Measurements from ENCODE around the gene ACTL6B.
A peak's percentile ranks its signal among the peaks of the same experiment; 100 is the strongest.

Gene ACTL6B

GRCh38 chr7:100626530-100627237 is 29.6 kb downstream of the ACTL6B start:
- DNase-seq = no peak

DNA sequence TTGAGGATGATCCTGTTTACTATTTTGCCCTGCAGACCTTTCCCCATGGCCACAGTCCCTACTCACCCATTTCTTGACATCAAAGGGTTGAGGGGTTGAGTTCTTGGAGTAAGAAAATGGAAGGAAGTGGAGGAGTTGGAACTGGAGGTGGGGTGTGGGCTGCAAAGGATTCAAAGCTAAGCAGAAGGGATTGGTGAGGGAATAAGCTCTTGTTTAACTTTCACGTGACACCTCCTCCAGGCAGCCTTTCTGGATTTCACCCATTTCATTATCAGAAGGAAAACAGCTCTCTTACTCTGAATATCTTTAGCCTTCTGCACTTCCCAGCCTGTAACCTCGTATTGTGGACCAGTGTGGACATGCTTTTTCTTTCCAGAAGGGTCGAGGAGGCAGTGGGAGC is 30.2 kb downstream of the ACTL6B start:
- no peak for DNase-seq

DNA sequence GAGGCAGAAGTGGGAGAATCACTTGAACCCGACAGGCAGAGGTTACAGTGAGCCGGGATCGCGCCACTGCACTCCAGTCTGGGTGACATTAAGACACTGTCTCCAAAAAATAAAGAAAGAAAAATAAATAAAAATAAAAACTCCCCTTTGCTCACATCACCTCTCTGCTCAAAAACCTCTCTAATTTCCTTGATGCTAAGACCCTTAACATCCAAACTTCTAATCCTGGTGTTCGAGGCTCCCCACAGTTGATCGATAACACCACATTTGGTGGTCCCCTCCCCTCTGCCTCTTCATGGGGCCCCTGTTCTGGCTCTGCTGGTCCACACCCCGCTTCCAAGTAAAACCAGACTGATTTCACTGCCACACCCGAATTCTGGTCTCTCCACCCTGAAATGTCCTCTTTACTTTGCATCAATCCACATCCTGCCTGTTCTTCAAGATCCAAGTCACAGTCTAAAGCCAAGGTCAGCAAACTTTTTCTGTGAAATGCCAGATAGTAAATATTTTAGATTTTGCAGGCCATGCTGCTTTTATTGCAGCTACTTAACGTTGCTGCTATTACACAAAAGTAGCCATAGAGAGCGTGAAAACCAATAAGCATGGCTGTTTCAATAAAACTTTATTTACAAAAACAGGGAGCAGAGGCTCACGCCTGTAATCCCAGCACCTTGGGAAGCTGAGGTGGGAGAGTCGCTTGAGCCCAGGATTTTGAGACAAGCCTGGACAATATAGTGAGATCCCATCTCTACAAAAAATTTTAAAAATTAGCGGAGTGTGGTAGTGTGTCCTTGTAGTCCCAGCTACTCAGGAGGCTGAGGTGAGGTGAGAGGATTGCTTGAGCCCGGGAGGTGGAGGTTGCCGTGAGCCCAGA is 32.1 kb downstream of the ACTL6B start:
- DNase-seq = no peak

DNA sequence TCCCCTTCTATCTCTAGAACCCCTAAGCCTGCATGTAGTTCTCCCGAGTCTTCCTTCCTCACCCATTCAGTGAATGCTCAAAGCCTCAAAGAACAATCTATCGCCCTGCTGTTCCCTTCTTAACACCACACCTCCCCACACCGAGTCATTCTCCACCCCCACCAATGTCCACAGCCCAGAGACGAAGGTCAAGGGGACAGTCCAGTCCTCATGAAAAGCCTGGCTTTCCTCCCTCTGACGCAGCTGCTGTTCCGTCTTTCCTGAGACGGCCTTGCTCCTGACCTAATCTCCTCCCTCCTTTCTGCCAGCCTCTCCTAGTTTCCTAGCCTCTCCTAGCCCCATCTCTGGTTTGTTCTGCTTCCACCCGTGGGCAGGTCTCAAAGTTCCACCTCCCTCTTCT is 34.7 kb downstream of the ACTL6B start:
- no peak for DNase-seq

- no peak for DNase-seq
Measured at GRCh38 chr7:100620804-100621203, 35.4 kb downstream of the ACTL6B start.

DNA sequence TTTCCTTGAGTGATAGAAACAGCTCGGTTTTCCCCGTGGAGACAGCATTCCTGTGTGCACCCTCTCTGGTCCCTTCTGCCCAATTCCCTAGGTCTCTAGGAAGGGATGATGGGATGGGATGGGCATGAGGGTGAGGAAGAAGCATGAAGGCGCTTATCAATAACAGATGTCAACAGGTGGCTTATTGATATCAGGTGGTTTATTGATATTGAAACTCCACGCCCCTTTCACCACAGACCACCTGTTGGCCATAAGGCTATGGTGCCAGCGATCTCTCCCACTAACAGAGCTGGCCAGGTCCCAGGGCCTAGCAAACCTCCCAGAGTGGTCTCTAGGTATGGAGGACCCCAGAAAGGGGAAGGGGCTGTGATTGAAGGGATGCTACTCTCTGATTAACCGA is 36.0 kb downstream of the ACTL6B start:
- DNase-seq = no peak

GRCh38 chr7:100614308-100614861 is 41.9 kb downstream of the ACTL6B start:
- DNase-seq = no peak

DNA sequence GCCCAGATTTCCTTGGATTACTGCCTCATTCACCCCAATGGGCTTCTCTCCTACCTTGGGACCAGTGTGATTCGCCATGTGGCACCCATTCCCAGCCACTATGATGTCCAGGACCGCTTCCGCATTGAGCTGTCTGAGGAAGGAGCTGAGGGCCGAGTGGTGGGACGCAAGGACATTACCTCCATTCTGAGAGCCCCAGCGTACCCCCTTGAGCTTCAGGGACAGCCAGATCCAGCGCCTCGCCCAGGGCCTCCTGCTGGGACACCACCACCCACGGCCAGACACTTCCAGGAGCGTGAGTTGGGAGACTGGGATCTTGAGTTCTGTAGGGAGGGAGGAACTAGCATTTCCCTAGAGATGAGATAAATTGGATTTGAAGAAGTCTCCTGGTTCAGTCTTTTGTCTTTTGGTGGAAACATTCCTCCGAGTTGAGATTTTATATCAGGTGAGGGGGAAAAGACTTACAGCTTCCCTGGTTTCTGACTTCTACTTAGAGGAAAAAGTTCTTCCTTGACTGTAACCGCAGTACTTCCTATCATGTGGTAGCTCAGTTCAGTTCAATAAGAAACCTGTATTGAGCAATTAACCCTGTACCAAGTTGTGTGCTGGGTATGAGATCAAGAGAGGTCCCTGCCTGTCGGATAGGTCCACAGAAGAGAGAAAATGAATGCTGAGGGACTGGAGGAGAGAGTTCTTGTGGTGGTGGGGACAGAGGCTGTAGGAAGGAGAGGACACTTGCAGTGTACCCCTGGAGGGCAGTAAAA is 42.7 kb downstream of the ACTL6B start:
- DNase-seq = no peak

DNA sequence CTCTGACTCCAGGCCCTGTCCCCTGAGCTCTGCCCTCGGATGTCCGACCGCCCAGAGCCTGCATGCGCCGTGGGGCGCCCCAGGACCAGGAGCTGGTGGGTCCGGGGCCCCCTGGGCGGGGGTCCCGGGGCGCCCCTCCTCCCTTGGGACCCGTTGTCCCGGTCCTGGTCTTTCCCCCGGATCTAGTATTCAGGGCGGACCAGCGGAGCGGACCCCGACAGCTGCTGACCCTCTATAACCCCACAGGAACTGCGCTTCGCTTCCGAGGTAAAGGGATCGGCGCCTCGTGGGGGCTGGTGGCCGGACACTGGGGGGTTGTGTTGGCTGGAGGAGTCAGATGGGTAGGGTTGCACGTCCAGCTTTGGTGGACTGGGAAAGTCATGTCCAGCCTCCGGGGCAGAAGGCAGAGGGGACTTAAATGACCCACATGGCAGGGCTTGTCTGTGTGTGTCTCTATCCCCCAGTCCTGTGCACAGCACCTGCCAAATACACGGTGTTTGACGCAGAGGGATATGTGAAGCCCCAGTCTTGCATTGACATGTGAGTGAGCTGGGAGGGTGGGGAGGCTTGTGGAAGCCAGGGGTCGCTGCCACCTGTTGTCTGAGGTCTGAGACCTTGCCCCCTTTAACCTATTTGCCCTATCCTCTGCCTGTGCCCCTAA is 43.4 kb downstream of the ACTL6B start:
- DNase-seq = no peak

DNA sequence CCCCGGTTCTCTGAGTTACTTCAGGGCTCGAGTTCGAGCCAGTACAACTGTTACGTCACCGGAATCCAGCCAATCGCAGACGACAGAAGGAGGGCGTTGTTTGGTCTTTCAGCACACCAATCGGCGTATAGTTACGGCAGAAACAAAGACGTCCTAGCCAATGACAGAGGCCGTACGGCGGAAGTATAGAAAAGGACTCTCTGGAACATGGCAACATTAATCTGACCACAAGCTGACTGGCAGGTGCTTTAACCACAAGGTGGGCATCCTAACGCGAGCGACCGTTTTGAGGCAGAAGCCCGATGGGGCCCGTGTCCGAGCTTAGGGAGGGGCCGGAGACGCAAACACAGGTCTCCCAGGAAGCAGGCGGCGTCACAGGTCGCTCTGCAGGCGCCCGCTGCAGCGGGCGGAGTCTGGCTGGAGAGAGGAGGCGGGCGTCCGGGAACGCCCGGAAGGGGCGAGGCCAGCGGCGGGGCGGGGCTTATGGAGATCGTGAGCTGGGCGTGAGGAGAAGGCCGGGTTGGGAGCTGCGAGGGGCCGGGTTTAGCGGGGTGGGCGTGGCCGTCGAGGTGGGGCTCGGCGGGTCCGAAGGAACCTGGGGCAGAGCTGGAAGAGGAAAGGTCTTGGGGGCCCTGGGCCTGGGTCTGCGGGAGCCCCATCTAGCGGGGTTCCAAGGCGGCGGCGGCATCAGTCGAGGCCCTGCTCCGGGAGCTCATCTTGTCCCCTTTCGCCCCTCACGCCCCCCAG is 44.1 kb downstream of the ACTL6B start, which contains the start of gene MOSPD3:
Gene MOSPD3 (plus strand): TSS at position 558 of the 747 bp plus-strand sequence. CDS start 252 bp downstream, outside the sequence.
- DNase-seq = peak; percentile 97

DNA sequence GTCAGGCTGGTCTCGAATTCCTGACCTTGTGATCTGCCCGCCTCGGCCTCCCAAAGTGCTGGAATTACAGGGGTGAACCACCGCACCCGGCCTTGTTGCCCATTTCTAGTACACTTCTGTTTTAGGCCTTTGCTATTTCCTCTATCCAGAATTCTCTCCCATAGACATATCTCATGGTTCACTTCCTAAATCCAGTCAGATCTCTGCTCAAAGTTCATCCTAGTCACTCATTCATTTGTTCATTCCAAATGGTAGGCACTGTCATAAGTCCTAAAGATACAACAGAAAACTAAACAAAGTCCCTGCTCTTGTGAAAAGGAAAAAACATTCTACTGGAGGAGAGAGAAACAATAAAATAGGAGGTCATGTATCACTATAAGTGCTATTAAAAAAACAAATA is 46.3 kb downstream of the ACTL6B start:
- DNase-seq = no peak

GRCh38 chr7:100607111-100607510 is 49.1 kb downstream of the ACTL6B start:
- DNase-seq = no peak

DNA sequence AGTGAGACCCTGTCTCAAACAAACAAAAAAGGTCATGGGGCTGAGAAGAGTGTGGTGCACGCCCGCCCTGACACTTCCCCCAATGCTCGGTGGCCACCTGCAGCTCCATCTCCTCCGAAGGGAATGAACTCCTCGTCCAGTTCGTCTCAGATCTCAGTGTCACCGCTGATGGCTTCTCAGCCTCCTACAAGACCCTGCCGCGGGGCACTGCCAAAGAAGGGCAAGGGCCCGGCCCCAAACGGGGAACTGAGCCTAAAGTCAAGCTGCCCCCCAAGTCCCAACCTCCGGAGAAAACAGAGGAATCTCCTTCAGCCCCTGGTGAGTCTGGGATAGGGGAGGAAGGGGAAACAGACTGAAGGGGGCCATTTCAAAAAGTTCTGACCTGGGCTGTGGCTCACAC is 49.9 kb downstream of the ACTL6B start:
- no peak for DNase-seq

DNA sequence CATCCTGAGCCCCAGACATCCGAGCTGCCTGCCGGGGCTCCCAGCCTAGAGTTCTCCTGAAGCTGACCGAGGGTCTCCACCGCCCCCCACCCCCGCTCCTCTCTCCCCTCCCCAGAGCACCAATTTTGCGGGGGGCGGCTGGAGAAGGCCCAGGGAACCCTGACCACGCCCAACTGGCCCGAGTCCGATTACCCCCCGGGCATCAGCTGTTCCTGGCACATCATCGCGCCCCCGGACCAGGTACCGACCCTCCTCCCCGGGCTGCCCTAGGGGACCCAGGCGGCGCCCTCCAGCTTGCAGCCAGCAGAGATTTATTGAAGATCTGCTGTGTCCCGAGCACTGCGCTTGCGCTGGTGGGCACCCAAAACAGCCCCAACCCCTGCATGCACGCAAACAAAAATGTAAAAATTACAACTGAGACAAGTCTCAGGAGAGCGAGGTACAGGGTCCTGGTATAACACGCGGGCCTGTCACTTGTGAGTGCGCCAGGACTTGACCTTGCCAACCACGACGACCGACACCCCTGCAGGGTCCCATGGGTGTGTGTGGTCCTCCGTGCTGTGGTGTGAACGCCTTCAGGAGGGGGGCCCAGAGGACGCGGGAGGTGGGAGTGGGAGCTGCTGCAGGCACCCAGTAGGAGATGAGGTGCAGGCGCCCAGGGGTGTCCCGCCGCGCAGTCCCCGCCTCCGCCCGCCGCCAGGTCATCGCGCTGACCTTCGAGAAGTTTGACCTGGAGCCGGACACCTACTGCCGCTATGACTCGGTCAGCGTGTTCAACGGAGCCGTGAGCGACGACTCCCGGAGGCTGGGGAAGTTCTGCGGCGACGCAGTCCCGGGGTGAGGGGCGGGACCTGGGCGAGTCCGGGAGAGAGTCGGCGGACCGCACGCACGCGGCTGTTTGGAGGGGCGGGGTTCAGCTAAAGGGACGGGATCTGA is 51.0 kb downstream of the ACTL6B start:
- DNase-seq = no peak

- DNase-seq = no peak
Measured at GRCh38 chr7:100604028-100604975, 51.9 kb downstream of the ACTL6B start.

GRCh38 chr7:100603726-100604027 is 52.6 kb downstream of the ACTL6B start:
- DNase-seq = no peak

DNA sequence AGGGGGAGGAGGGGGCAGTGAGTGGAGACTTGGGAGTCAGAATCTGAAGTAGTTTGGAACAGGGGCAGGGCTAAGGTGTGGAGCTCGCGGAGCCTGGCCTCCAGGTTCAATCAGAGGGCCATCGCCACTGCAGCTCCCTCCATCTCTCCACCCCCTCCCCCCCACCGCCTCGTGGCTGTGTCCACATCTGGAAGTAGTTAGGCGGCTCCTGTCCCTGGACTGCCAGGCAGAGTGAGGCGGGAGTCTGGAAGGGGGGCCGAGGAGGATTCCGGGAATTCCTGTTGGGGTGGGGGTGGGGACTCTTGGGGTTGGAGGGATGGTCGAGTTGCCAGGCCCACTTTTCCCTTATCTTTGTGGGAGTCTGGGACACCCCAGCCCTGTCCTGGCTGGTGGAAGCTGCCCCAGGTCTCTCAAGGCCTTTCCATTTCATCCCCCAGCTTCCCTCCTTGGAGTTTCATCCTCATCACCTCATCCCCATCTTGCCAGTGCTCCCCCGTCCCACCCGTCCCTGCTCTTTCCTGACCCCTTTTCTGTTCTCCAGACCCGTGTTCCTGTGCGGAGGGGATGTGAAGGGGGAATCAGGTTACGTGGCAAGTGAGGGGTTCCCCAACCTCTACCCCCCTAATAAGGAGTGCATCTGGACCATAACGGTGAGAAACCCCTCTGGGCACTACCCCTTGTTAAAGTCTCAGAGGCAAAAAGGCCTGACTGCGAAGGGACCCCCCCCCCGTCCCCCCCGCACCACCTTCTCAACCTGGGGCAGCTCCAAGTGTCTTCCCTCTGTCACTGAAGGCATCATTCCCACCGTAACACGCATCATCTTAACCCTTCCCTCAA is 53.1 kb downstream of the ACTL6B start:
- no peak for DNase-seq

DNA sequence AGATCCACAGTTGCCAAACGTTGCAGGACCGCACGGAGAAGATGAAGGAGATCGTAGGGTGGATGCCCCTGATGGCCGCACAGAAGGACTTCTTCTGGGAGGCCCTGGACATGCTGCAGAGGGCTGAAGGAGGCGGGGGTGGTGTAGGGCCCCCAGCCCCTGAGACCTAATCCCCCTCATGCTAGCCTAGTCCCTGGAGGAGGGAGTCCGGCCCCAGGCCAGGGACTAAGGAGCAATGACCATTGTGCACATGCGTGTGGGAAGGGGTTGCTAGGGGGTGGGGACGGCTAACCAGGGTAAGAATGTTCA is 55.6 kb downstream of the ACTL6B start:
- DNase-seq = no peak
